ENCODE measurements around the gene ZNF385B. TPM values are rescaled to one million over a fixed set of nuclear protein-coding genes. Genes with fewer than 3 reads are reported as not detected.

ZNF385B gene
- total RNA-seq, 1 donor from 2014 or later: 1.0 TPM

GRCh38 chr2:179591690-179592089 is 269.7 kb downstream of the ZNF385B start:
- no peaks in the 10 kb centered on the region for H3K36me3 ChIP-seq (ENCODE audit: control insufficient read depth in 3 of 3, insufficient read depth in 3 of 3, low read length in 3 of 3)
- peaks cover 0 to 5% (median 0%) of the 10 kb centered on the region in 3 donors for H3K4me1 ChIP-seq (ENCODE audit: control insufficient read depth in 3 of 3, insufficient read depth in 3 of 3, low read length in 3 of 3)
- peak overlapping the region in 2 of 3 donors; percentile 52 to 82 for H3K9ac ChIP-seq (ENCODE audit: low read depth in 1 of 3, low read length in 3 of 3)
- H3K4me3 ChIP-seq (ENCODE audit: low read length in 3 of 3): peak overlapping the region in 2 of 3 donors; percentile 5 to 64
- H3K27ac ChIP-seq (ENCODE audit: low read depth, low read length): peak overlapping the region; percentile 85
- no peaks in the 10 kb centered on the region for H3K9me3 ChIP-seq (ENCODE audit: control insufficient read depth in 3 of 3, low read length in 3 of 3)
- H3K27me3 ChIP-seq (ENCODE audit: control insufficient read depth in 3 of 3, insufficient read depth in 3 of 3, low read length in 3 of 3): no peaks in the 10 kb centered on the region

GRCh38 chr2:179588486-179589145 is 272.8 kb downstream of the ZNF385B start:
- Histone ChIP-seq H3K36me3 (ENCODE audit: control insufficient read depth in 3 of 3, insufficient read depth in 3 of 3, low read length in 3 of 3) (no peaks in the 10 kb centered on the region), H3K9ac (ENCODE audit: low read depth in 1 of 3, low read length in 3 of 3) (no peak overlapping the region), H3K4me3 (ENCODE audit: low read length in 3 of 3) (no peak overlapping the region), H3K9me3 (ENCODE audit: control insufficient read depth in 3 of 3, low read length in 3 of 3) (no peaks in the 10 kb centered on the region), H3K27ac (ENCODE audit: low read depth, low read length) (no peak overlapping the region), H3K27me3 (ENCODE audit: control insufficient read depth in 3 of 3, insufficient read depth in 3 of 3, low read length in 3 of 3) (no peaks in the 10 kb centered on the region), H3K4me1 (ENCODE audit: control insufficient read depth in 3 of 3, insufficient read depth in 3 of 3, low read length in 3 of 3) (peaks cover 6 to 19% (median 8%) of the 10 kb centered on the region in 3 donors)

- Histone ChIP-seq H3K4me1 (ENCODE audit: control insufficient read depth in 3 of 3, insufficient read depth in 3 of 3, low read length in 3 of 3) (peaks cover 8 to 24% (median 11%) of the 10 kb centered on the region in 3 donors), H3K9me3 (ENCODE audit: control insufficient read depth in 3 of 3, low read length in 3 of 3) (no peaks in the 10 kb centered on the region), H3K9ac (ENCODE audit: low read depth in 1 of 3, low read length in 3 of 3) (no peak overlapping the region), H3K36me3 (ENCODE audit: control insufficient read depth in 3 of 3, insufficient read depth in 3 of 3, low read length in 3 of 3) (no peaks in the 10 kb centered on the region), H3K27me3 (ENCODE audit: control insufficient read depth in 3 of 3, insufficient read depth in 3 of 3, low read length in 3 of 3) (no peaks in the 10 kb centered on the region), H3K27ac (ENCODE audit: low read depth, low read length) (peak overlapping the region; percentile 39), H3K4me3 (ENCODE audit: low read length in 3 of 3) (no peak overlapping the region)
Measured at GRCh38 chr2:179584760-179585159, 276.7 kb downstream of the ZNF385B start.

GRCh38 chr2:179581605-179582004 is 279.8 kb downstream of the ZNF385B start:
- Histone ChIP-seq H3K27me3 (ENCODE audit: control insufficient read depth in 3 of 3, insufficient read depth in 3 of 3, low read length in 3 of 3) (no peaks in the 10 kb centered on the region), H3K4me1 (ENCODE audit: control insufficient read depth in 3 of 3, insufficient read depth in 3 of 3, low read length in 3 of 3) (peaks cover 8 to 19% (median 11%) of the 10 kb centered on the region in 3 donors), H3K9ac (ENCODE audit: low read depth in 1 of 3, low read length in 3 of 3) (no peak overlapping the region), H3K27ac (ENCODE audit: low read depth, low read length) (no peak overlapping the region), H3K4me3 (ENCODE audit: low read length in 3 of 3) (no peak overlapping the region), H3K36me3 (ENCODE audit: control insufficient read depth in 3 of 3, insufficient read depth in 3 of 3, low read length in 3 of 3) (no peaks in the 10 kb centered on the region), H3K9me3 (ENCODE audit: control insufficient read depth in 3 of 3, low read length in 3 of 3) (no peaks in the 10 kb centered on the region)

- H3K9me3 ChIP-seq (ENCODE audit: control insufficient read depth in 3 of 3, low read length in 3 of 3): no peaks in the 10 kb centered on the region
- no peaks in the 10 kb centered on the region for H3K36me3 ChIP-seq (ENCODE audit: control insufficient read depth in 3 of 3, insufficient read depth in 3 of 3, low read length in 3 of 3)
- H3K27me3 ChIP-seq (ENCODE audit: control insufficient read depth in 3 of 3, insufficient read depth in 3 of 3, low read length in 3 of 3): no peaks in the 10 kb centered on the region
- peak overlapping the region; percentile 41 for H3K27ac ChIP-seq (ENCODE audit: low read depth, low read length)
- peaks cover 8 to 18% (median 11%) of the 10 kb centered on the region in 3 donors for H3K4me1 ChIP-seq (ENCODE audit: control insufficient read depth in 3 of 3, insufficient read depth in 3 of 3, low read length in 3 of 3)
- H3K9ac ChIP-seq (ENCODE audit: low read depth in 1 of 3, low read length in 3 of 3): no peak overlapping the region
- H3K4me3 ChIP-seq (ENCODE audit: low read length in 3 of 3): no peak overlapping the region
Measured at GRCh38 chr2:179580378-179581146, 280.9 kb downstream of the ZNF385B start.

GRCh38 chr2:179579800-179580199 is 281.6 kb downstream of the ZNF385B start:
- Histone ChIP-seq H3K27me3 (ENCODE audit: control insufficient read depth in 3 of 3, insufficient read depth in 3 of 3, low read length in 3 of 3) (no peaks in the 10 kb centered on the region), H3K9ac (ENCODE audit: low read depth in 1 of 3, low read length in 3 of 3) (no peak overlapping the region), H3K4me3 (ENCODE audit: low read length in 3 of 3) (no peak overlapping the region), H3K4me1 (ENCODE audit: control insufficient read depth in 3 of 3, insufficient read depth in 3 of 3, low read length in 3 of 3) (peaks cover 6 to 13% (median 9%) of the 10 kb centered on the region in 3 donors), H3K9me3 (ENCODE audit: control insufficient read depth in 3 of 3, low read length in 3 of 3) (no peaks in the 10 kb centered on the region), H3K36me3 (ENCODE audit: control insufficient read depth in 3 of 3, insufficient read depth in 3 of 3, low read length in 3 of 3) (no peaks in the 10 kb centered on the region), H3K27ac (ENCODE audit: low read depth, low read length) (no peak overlapping the region)

- Histone ChIP-seq H3K9ac (ENCODE audit: low read depth in 1 of 3, low read length in 3 of 3) (no peak overlapping the region), H3K27me3 (ENCODE audit: control insufficient read depth in 3 of 3, insufficient read depth in 3 of 3, low read length in 3 of 3) (no peaks in the 10 kb centered on the region), H3K36me3 (ENCODE audit: control insufficient read depth in 3 of 3, insufficient read depth in 3 of 3, low read length in 3 of 3) (no peaks in the 10 kb centered on the region), H3K9me3 (ENCODE audit: control insufficient read depth in 3 of 3, low read length in 3 of 3) (no peaks in the 10 kb centered on the region), H3K4me1 (ENCODE audit: control insufficient read depth in 3 of 3, insufficient read depth in 3 of 3, low read length in 3 of 3) (peaks cover 0 to 5% (median 5%) of the 10 kb centered on the region in 3 donors), H3K27ac (ENCODE audit: low read depth, low read length) (no peak overlapping the region), H3K4me3 (ENCODE audit: low read length in 3 of 3) (no peak overlapping the region)
Measured at GRCh38 chr2:179578171-179578916, 283.1 kb downstream of the ZNF385B start.

GRCh38 chr2:179574061-179574519 is 287.3 kb downstream of the ZNF385B start:
- H3K4me3 ChIP-seq (ENCODE audit: low read length in 3 of 3): no peak overlapping the region
- H3K27me3 ChIP-seq (ENCODE audit: control insufficient read depth in 3 of 3, insufficient read depth in 3 of 3, low read length in 3 of 3): no peaks in the 10 kb centered on the region
- H3K36me3 ChIP-seq (ENCODE audit: control insufficient read depth in 3 of 3, insufficient read depth in 3 of 3, low read length in 3 of 3): no peaks in the 10 kb centered on the region
- no peak overlapping the region for H3K27ac ChIP-seq (ENCODE audit: low read depth, low read length)
- peaks cover 7 to 21% (median 12%) of the 10 kb centered on the region in 3 donors for H3K4me1 ChIP-seq (ENCODE audit: control insufficient read depth in 3 of 3, insufficient read depth in 3 of 3, low read length in 3 of 3)
- no peaks in the 10 kb centered on the region for H3K9me3 ChIP-seq (ENCODE audit: control insufficient read depth in 3 of 3, low read length in 3 of 3)
- no peak overlapping the region for H3K9ac ChIP-seq (ENCODE audit: low read depth in 1 of 3, low read length in 3 of 3)

GRCh38 chr2:179572544-179572943 is 288.9 kb downstream of the ZNF385B start:
- Histone ChIP-seq H3K9me3 (ENCODE audit: control insufficient read depth in 3 of 3, low read length in 3 of 3) (no peaks in the 10 kb centered on the region), H3K4me3 (ENCODE audit: low read length in 3 of 3) (no peak overlapping the region), H3K27me3 (ENCODE audit: control insufficient read depth in 3 of 3, insufficient read depth in 3 of 3, low read length in 3 of 3) (no peaks in the 10 kb centered on the region), H3K9ac (ENCODE audit: low read depth in 1 of 3, low read length in 3 of 3) (no peak overlapping the region), H3K27ac (ENCODE audit: low read depth, low read length) (no peak overlapping the region), H3K4me1 (ENCODE audit: control insufficient read depth in 3 of 3, insufficient read depth in 3 of 3, low read length in 3 of 3) (peaks cover 7 to 21% (median 17%) of the 10 kb centered on the region in 3 donors), H3K36me3 (ENCODE audit: control insufficient read depth in 3 of 3, insufficient read depth in 3 of 3, low read length in 3 of 3) (no peaks in the 10 kb centered on the region)
